HG02623 (cell line): ENCODE data around the gene EFCAB6.

Experiments used
- ATAC-seq: cut with Tn5 transposase; IDR thresholded peaks from one replicate; pipeline ENCODE4 v1.9.1; 2021; ENCODE audit warnings: moderate library complexity; ENCODE audit not compliant: unreplicated experiment

EFCAB6 gene

GRCh38 chr22:43488031-43488866, 323.9 kb downstream of the EFCAB6 start:
- no peak for ATAC-seq

GRCh38 chr22:43487311-43488030, 324.6 kb downstream of the EFCAB6 start:
- ATAC-seq: no peak

DNA sequence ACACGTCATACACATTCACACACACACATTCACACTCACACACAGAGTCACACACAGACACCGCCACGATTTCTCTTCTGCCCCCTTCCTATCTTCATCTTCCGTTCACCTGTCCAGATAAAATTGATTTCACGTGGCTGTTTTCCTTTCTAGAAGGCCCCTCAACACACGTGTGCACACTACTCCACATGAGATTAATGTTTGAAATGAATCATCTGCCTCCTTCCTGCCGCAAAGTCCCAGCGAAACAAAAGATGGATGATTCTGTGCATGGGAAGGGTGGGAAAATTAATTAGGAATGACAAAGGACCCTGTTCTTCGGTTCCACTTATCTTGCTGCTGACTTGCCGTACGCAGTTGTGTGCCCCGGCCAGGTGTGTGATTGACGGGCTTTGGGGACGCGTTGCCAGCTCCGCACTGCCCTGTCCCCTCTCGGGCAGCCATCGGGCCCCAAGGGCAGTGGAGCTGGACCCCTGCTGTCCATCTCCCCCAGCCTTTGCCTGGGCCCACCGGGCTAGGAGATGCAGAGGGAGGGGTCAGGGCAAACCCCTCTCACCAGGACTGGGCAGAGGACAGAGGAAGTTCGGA, 326.5 kb downstream of the EFCAB6 start:
- ATAC-seq: no peak

GRCh38 chr22:43484227-43484626, 327.9 kb downstream of the EFCAB6 start:
- ATAC-seq: no peak

- no peak for ATAC-seq
Observed at GRCh38 chr22:43483669-43484068, 328.4 kb downstream of the EFCAB6 start.

DNA sequence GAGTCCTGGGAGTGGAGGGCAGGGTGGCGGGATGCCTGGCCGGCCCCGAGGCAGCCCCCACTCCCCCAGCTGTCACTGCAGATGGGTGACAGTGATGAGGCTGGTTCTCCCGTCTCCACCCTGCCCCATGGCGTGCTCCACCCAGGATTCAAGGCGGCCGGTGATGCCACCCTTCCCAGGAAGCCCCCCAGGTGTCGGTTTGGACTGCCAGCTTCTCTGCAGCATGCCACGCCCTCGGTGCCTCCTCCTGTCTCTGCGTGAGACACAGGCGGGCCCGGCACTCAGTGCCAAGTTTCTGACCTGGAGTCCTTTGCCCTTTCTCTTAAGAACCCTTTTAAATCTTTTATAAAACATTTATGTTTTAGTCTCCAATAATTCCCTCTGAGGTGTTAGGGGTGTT, 328.8 kb downstream of the EFCAB6 start:
- ATAC-seq: no peak

GRCh38 chr22:43482318-43482625, 329.8 kb downstream of the EFCAB6 start:
- ATAC-seq: no peak

DNA sequence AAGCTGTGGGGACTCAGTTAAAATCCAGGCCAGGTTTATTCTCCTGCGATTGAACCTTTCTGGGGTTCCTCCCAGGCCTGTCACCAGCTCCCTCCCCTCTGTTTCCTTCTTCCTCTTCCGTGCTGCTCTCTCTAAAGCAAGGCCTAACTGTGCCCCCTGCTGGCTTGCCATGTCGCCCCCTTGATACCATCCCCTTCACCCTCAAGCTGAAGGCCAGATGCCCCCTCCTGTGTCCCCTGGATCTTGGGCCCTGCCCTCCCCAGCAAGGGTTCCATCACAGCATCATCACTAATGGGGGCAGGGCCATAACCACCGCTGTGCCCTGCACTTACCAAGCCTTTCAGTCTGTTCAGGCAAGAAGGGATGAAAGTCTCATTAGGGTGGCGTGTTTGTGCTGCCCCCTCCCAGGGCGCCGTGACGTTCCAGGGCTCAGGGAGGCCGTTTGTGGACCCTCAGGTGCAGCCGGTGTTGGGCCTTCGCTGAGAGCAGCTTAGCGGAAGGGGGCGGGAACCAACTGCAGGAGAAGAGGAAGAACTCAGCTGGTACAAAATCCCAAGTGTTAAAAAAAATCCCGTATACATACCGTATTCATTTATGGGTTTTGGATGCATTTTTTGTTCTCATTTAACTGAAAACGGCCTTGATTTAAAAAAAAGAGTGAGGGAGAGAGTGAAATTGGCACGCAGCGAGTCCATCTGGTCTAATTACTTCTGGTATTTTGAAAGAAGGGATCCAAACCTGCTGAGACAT, 330.4 kb downstream of the EFCAB6 start:
- ATAC-seq: no peak

GRCh38 chr22:43479962-43480361, 332.1 kb downstream of the EFCAB6 start:
- no peak for ATAC-seq

GRCh38 chr22:43479301-43479950, 332.7 kb downstream of the EFCAB6 start:
- no peak for ATAC-seq
